ENCODE data around the gene TRPC4. TPM values are rescaled to one million over a fixed set of nuclear protein-coding genes. Genes with fewer than 3 reads are reported as not detected.

The TRPC4 gene
- total RNA-seq, 1 donor from 2014 or later, result 6.3 TPM

- Mint-ChIP-seq H3K9me3 (ENCODE audit: unreplicated experiment) (no peaks in the 10 kb centered on the region), H3K27ac (ENCODE audit: unreplicated experiment) (no peak overlapping the region), H3K27me3 (ENCODE audit: unreplicated experiment) (no peaks in the 10 kb centered on the region), H3K36me3 (ENCODE audit: unreplicated experiment) (no peaks in the 10 kb centered on the region), H3K4me3 (ENCODE audit: unreplicated experiment) (no peak overlapping the region), H3K4me1 (ENCODE audit: unreplicated experiment) (peaks cover 8% of the 10 kb centered on the region)
- no peak for DNase-seq (ENCODE audit: extremely low spot score, unreplicated experiment)
- no peak for TF ChIP-seq CTCF (IDR thresholded peaks at IDR 0.05)
These were observed 8.9 kb upstream of the TRPC4 start for GRCh38 chr13:37878496-37878895.

DNA sequence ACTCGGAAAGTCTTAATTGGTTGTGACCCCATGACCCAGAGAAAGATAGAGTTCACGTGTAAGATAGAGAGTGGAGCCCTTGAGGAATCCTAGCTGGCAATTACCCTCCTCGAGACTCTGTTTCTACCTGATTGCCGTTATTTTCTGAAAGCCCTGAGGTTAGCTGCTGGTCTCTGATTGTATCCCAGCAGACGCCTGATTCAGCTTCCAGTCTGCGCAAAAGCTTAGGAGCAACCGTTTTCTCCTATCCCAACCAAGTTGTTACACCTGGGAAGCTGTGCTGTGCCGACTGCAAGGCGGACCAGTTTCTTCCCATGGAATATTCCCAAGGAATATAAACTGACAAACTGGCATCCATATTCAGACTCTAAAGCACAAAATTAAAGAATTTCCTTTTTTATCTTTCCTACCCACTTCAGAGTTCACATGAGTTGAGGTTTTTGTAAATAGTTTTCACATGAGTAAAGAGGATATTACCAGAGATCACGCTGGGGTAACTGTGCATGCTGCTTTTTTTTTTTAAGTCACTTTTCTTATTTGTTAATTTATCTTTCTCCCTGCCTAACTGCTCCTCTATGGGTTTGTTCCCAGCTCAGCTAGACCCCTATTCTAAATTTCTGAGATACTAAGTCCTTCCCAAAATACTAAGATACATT is 1.5 kb upstream of the TRPC4 start:
- Mint-ChIP-seq H3K27me3 (ENCODE audit: unreplicated experiment) (no peaks in the 10 kb centered on the region), H3K9me3 (ENCODE audit: unreplicated experiment) (no peaks in the 10 kb centered on the region), H3K4me3 (ENCODE audit: unreplicated experiment) (peak overlapping the region; percentile 94), H3K27ac (ENCODE audit: unreplicated experiment) (peak overlapping the region; percentile 62), H3K4me1 (ENCODE audit: unreplicated experiment) (peaks cover 32% of the 10 kb centered on the region), H3K36me3 (ENCODE audit: unreplicated experiment) (no peaks in the 10 kb centered on the region)
- no peak for TF ChIP-seq CTCF (IDR thresholded peaks at IDR 0.05)
- DNase-seq (ENCODE audit: extremely low spot score, unreplicated experiment), result no peak

GRCh38 chr13:37870489-37870845 is 895 bp upstream of the TRPC4 start:
- H3K27me3 Mint-ChIP-seq (ENCODE audit: unreplicated experiment), result no peaks in the 10 kb centered on the region
- H3K4me3 Mint-ChIP-seq (ENCODE audit: unreplicated experiment), result peak overlapping the region; percentile 94
- H3K27ac Mint-ChIP-seq (ENCODE audit: unreplicated experiment), result peak overlapping the region; percentile 57
- peaks cover 32% of the 10 kb centered on the region for H3K4me1 Mint-ChIP-seq (ENCODE audit: unreplicated experiment)
- TF ChIP-seq CTCF (IDR thresholded peaks at IDR 0.05), result no peak
- no peaks in the 10 kb centered on the region for H3K9me3 Mint-ChIP-seq (ENCODE audit: unreplicated experiment)
- H3K36me3 Mint-ChIP-seq (ENCODE audit: unreplicated experiment), result no peaks in the 10 kb centered on the region
- no peak for DNase-seq (ENCODE audit: extremely low spot score, unreplicated experiment)

DNA sequence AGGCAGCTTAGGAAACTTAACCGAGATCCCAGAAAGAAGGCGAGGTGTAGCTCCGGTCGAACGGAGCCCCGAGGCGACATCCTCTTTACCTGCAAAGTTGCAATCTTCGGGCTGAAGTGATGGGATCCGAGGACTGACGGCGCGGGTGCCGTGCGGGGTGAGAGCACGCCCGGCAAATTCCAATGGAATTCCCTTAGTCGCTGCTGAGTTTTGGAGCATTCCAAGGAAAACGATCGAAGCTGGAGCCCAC is 141 bp downstream of the TRPC4 start:
- no peak for TF ChIP-seq CTCF (IDR thresholded peaks at IDR 0.05)
- H3K4me3 Mint-ChIP-seq (ENCODE audit: unreplicated experiment), result peak overlapping the region; percentile 94
- H3K36me3 Mint-ChIP-seq (ENCODE audit: unreplicated experiment), result no peaks in the 10 kb centered on the region
- no peaks in the 10 kb centered on the region for H3K27me3 Mint-ChIP-seq (ENCODE audit: unreplicated experiment)
- peak overlapping the region; percentile 77 for H3K27ac Mint-ChIP-seq (ENCODE audit: unreplicated experiment)
- DNase-seq (ENCODE audit: extremely low spot score, unreplicated experiment), result no peak
- H3K9me3 Mint-ChIP-seq (ENCODE audit: unreplicated experiment), result no peaks in the 10 kb centered on the region
- peaks cover 32% of the 10 kb centered on the region for H3K4me1 Mint-ChIP-seq (ENCODE audit: unreplicated experiment)

DNA sequence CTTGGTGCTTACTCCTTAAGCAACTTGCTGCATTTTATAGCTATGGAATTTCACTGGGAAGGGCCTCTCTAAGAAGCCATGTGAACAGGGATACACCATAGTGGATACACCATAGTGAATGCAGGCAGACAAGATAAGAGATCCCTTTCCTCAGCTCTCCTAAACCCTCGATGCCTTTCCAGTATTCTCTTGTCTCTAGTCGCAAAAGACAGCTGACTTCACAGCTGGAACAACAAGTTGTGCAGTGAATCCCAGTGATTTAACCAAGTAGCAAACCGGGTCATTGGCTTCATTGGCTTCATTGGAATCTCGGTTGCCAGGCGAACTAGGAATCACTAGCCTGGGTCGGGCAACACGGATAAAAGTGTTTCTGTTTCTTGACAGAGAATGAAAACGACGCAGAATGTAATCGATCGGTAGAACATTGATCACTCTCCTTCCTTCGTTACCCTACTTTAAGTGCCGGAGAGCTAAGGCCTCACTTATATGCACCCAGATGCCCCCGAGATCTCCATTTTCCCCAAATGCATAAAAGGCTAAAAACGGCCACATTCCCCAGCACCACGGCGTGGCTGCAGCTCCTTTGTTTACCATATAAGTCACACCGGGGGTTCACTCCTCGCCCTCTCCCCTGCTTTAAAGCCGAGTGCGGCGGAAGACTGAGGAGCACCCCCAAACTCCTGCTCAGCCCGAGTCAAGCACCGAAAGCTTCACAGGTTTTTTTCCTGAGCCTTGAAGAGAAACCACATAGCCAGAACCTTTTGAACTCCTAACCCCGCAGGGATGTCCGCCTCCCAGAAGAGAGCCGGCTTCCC is 674 bp downstream of the TRPC4 start:
- Mint-ChIP-seq H3K27me3 (ENCODE audit: unreplicated experiment) (no peaks in the 10 kb centered on the region), H3K27ac (ENCODE audit: unreplicated experiment) (peak overlapping the region; percentile 77), H3K9me3 (ENCODE audit: unreplicated experiment) (no peaks in the 10 kb centered on the region), H3K4me3 (ENCODE audit: unreplicated experiment) (peak overlapping the region; percentile 94), H3K36me3 (ENCODE audit: unreplicated experiment) (no peaks in the 10 kb centered on the region), H3K4me1 (ENCODE audit: unreplicated experiment) (peaks cover 35% of the 10 kb centered on the region)
- TF ChIP-seq CTCF (IDR thresholded peaks at IDR 0.05), result no peak
- no peak for DNase-seq (ENCODE audit: extremely low spot score, unreplicated experiment)
